ENCODE data around the gene LRRC74A. TPM values are rescaled to one million over a fixed set of nuclear protein-coding genes. Genes with fewer than 3 reads are reported as not detected.

The LRRC74A gene
- total and polyA plus RNA-seq, 9 of the 15 experiments (the other 6 are each of a cell fraction or from before 2014, with no cell fraction given), result not detected

GRCh38 chr14:76780875-76781647, 45.1 kb upstream of the LRRC74A start:
- ATAC-seq (no peak), DNase-seq (ENCODE audit: extremely low read depth in 1 of 4, low spot score in 3 of 4) (no peak), FAIRE-seq (no peak)
- POLR2A ChIA-PET, result interaction anchor here (0.6 to 1.0 kb wide), 7 partner anchors 9 to 1092 kb away, joined by 3 to 5 read pairs (median 3); no protein-coding TSS in a partner anchor
- H2AFZ ChIP-seq (ENCODE audit: low read depth, low read length), result no peak overlapping the region
- H3K36me3 ChIP-seq (ENCODE audit: control insufficient read depth, insufficient read depth, low read length), result peaks cover 12% of the 10 kb centered on the region; the same call in 2 of the 3 replicates
- H3K9ac ChIP-seq (ENCODE audit: insufficient read depth in 1 of 2, low read depth in 2 of 2, low read length in 2 of 2), result peak overlapping the region in 1 of 2 experiments; percentile 35; a peak in 1 of 4 replicates
- intact Hi-C loops (cut with micrococcal nuclease), result no loop called here
- no peaks in the 10 kb centered on the region for H3K9me1 ChIP-seq (ENCODE audit: control insufficient read depth, insufficient read depth, low read length)
- WGBS (ENCODE audit: insufficient coverage, low coverage, missing lambda C conversion rate), result 83% methylated on average over 6 of the region's 11 CpGs
- CTCF ChIA-PET (ENCODE audit: low intra/inter-chr PET ratio), result no interaction called here
- BruUV-seq (replicated peaks), result no TSS peak
- H3K27ac ChIP-seq (ENCODE audit: extremely low read depth, low read depth, low read length), result no peak overlapping the region
- H3K4me1 ChIP-seq (replicated peaks in 1 of 2; ENCODE audit: control insufficient read depth in 2 of 2, insufficient read depth in 2 of 2, low read length in 2 of 2), result peaks cover 15 to 20% of the 10 kb centered on the region in 2 experiments
- H3K9me3 ChIP-seq (replicated peaks; ENCODE audit: control insufficient read depth, insufficient read depth, low read depth, low read length), result no peaks in the 10 kb centered on the region
- no peaks in the 10 kb centered on the region for H3K27me3 ChIP-seq (ENCODE audit: control insufficient read depth in 2 of 2, insufficient read depth in 2 of 2, low read length in 2 of 2)
- in situ Hi-C loops (cut with MboI), result loop anchor here (5.0 kb wide), 1 partner anchor 69 kb away; no protein-coding TSS in a partner anchor
- H3K79me2 ChIP-seq (ENCODE audit: control insufficient read depth, insufficient read depth, low read length), result no peaks in the 10 kb centered on the region
- H3K4me2 ChIP-seq (ENCODE audit: insufficient read depth, low read length), result no peak overlapping the region
- H3K4me3 ChIP-seq, result no peak overlapping the region
- H4K20me1 ChIP-seq (replicated peaks; ENCODE audit: control insufficient read depth, insufficient read depth, low read length), result no peaks in the 10 kb centered on the region
- TF ChIP-seq ZNF589 (CRISPR knock-in tag; IDR thresholded peaks at IDR 0.05; ENCODE audit: low read depth) (no peak), ZNF561 (CRISPR knock-in tag; conservative IDR thresholded peaks at IDR 0.05) (no peak), ZNF280A (IDR thresholded peaks at IDR 0.05; ENCODE audit: low read depth, partially characterized antibody) (no peak), SUPT5H (IDR thresholded peaks at IDR 0.05) (no peak), ZC3H8 (IDR thresholded peaks at IDR 0.05) (no peak), CREB1 (IDR thresholded peaks at IDR 0.05) (no peak), CREB1 (CRISPR knock-in tag; IDR thresholded peaks at IDR 0.05) (no peak), GMEB1 (CRISPR knock-in tag; IDR thresholded peaks at IDR 0.05) (no peak), BHLHE40 (IDR thresholded peaks at IDR 0.05; ENCODE audit: low read length) (no peak), FOXK1 (CRISPR knock-in tag; IDR thresholded peaks at IDR 0.05; ENCODE audit: borderline replicate concordance) (no peak), ZNF174 (CRISPR knock-in tag; IDR thresholded peaks at IDR 0.05) (no peak)

All from K562 (cell line).